GM18870 (cell line): ENCODE data around the gene WRAP73.
"Not testable (repeated sequence)": the region's sequence is repeated elsewhere in the genome, so short reads cannot be mapped to it uniquely, and the experiment has no call there.

ENCODE experiments used
- ATAC-seq: cut with Tn5 transposase; IDR thresholded peaks from one replicate; pipeline ENCODE4 v1.9.1; 2021; ENCODE audit warnings: moderate library complexity; ENCODE audit not compliant: unreplicated experiment

The WRAP73 gene

GRCh38 chr1:3599286-3599811, 50.6 kb downstream of the WRAP73 start:
- ATAC-seq = no peak

GRCh38 chr1:3598522-3599285, 51.2 kb downstream of the WRAP73 start:
- no peak for ATAC-seq

- ATAC-seq = no peak
These were observed 51.8 kb downstream of the WRAP73 start for GRCh38 chr1:3598051-3598491.

- ATAC-seq = no peak
These were observed 52.3 kb downstream of the WRAP73 start for GRCh38 chr1:3597599-3597964.

GRCh38 chr1:3596663-3597598, 53.0 kb downstream of the WRAP73 start:
- no peak for ATAC-seq

GRCh38 chr1:3595949-3596348, 54.0 kb downstream of the WRAP73 start:
- no peak for ATAC-seq

- no peak for ATAC-seq
These were observed 55.1 kb downstream of the WRAP73 start for GRCh38 chr1:3594706-3595377.

GRCh38 chr1:3593745-3594144, 56.2 kb downstream of the WRAP73 start:
- ATAC-seq = no peak

GRCh38 chr1:3593334-3593733, 56.6 kb downstream of the WRAP73 start:
- ATAC-seq = no peak

- ATAC-seq = no peak
These were observed 58.7 kb downstream of the WRAP73 start for GRCh38 chr1:3590951-3591865.

- ATAC-seq = no peak
These were observed 59.7 kb downstream of the WRAP73 start for GRCh38 chr1:3590139-3590763.

- ATAC-seq = no peak
These were observed 61.5 kb downstream of the WRAP73 start for GRCh38 chr1:3588395-3588794.

GRCh38 chr1:3586986-3587759, 62.7 kb downstream of the WRAP73 start:
- ATAC-seq = no peak

GRCh38 chr1:3585940-3586568, 63.8 kb downstream of the WRAP73 start:
- ATAC-seq = no peak

GRCh38 chr1:3585353-3585868, 64.5 kb downstream of the WRAP73 start:
- not testable (repeated sequence) for ATAC-seq

- ATAC-seq = no peak
These were observed 65.0 kb downstream of the WRAP73 start for GRCh38 chr1:3584915-3585314.

GRCh38 chr1:3583751-3584150, 66.2 kb downstream of the WRAP73 start:
- not testable (repeated sequence) for ATAC-seq
